GM21447 (cell line): ENCODE results near the gene IKZF3.
"Not testable (repeated sequence)": the region's sequence is repeated elsewhere in the genome, so short reads cannot be mapped to it uniquely, and the experiment has no call there.

Experiments
- ATAC-seq: cut with Tn5 transposase; IDR thresholded peaks from one replicate; pipeline ENCODE4 v1.9.1; 2021; ENCODE audit not compliant: unreplicated experiment

IKZF3 gene

GRCh38 chr17:39782481-39782880 is 81.6 kb downstream of the IKZF3 start:
- no peak for ATAC-seq

GRCh38 chr17:39781861-39782213 is 82.3 kb downstream of the IKZF3 start:
- ATAC-seq, result no peak

- no peak for ATAC-seq
These were observed 82.9 kb downstream of the IKZF3 start for GRCh38 chr17:39781031-39781860.

GRCh38 chr17:39777534-39778365 is 86.4 kb downstream of the IKZF3 start:
- ATAC-seq, result peak; percentile 53

GRCh38 chr17:39776252-39776651 is 87.9 kb downstream of the IKZF3 start:
- ATAC-seq, result no peak

GRCh38 chr17:39775031-39775430 is 89.1 kb downstream of the IKZF3 start:
- ATAC-seq, result no peak

- no peak for ATAC-seq
These were observed 90.1 kb downstream of the IKZF3 start for GRCh38 chr17:39774047-39774446.

- no peak for ATAC-seq
These were observed 90.9 kb downstream of the IKZF3 start for GRCh38 chr17:39772987-39773934.

- ATAC-seq, result no peak
These were observed 91.7 kb downstream of the IKZF3 start for GRCh38 chr17:39772415-39772814.

GRCh38 chr17:39769974-39770587 is 94.0 kb downstream of the IKZF3 start:
- peak; percentile 56 for ATAC-seq

GRCh38 chr17:39767147-39767546 is 97.0 kb downstream of the IKZF3 start:
- no peak for ATAC-seq

- no peak for ATAC-seq
These were observed 98.3 kb downstream of the IKZF3 start for GRCh38 chr17:39765766-39766165.

- ATAC-seq, result no peak
These were observed 98.9 kb downstream of the IKZF3 start for GRCh38 chr17:39765175-39765574.

GRCh38 chr17:39764171-39764570 is 99.9 kb downstream of the IKZF3 start:
- not testable (repeated sequence) for ATAC-seq

- no peak for ATAC-seq
These were observed 100.9 kb downstream of the IKZF3 start for GRCh38 chr17:39763051-39763820.

- ATAC-seq, result no peak
These were observed 102.1 kb downstream of the IKZF3 start for GRCh38 chr17:39761861-39762496.

GRCh38 chr17:39759204-39759603 is 104.9 kb downstream of the IKZF3 start:
- ATAC-seq, result no peak

- peak; percentile 22 for ATAC-seq
These were observed 105.9 kb downstream of the IKZF3 start for GRCh38 chr17:39757931-39758873.
